ENCODE data around the gene FZD7.

The FZD7 gene

DNA sequence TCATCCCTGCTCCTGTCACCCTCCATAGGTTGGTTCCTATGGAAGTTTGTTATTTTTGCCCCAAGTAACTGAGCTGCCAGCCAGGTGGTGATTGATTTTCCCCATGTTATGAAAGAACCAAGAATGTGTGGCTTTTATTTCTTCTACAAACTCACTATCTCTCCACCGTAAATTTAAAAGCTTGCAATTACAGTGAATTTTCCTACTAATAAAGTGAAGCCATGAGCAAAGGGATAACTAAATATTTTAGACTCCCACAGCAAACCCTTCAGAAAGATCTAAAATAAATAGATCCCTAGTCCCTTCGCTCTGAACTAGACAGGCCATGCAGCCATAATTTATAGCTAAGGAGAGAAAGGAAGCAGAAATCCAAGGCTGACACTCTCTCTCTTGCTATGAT is 33.2 kb downstream of the FZD7 start:
- Histone ChIP-seq H3K4me3 (ENCODE audit: low read depth in 1 of 2, low read length in 2 of 2) (no peak overlapping the region), H3K4me2 (ENCODE audit: insufficient read depth, low read length) (no peak overlapping the region), H3K36me3 (ENCODE audit: insufficient read depth, low read length) (no peaks in the 10 kb centered on the region), H3K27ac (ENCODE audit: low read length) (no peak overlapping the region), H3K9me3 (ENCODE audit: insufficient read depth, low read length, severe bottlenecking) (no peaks in the 10 kb centered on the region), H3K9ac (ENCODE audit: low read depth, low read length) (no peak overlapping the region), H3K79me2 (ENCODE audit: insufficient read depth, low read length) (no peaks in the 10 kb centered on the region), H3K4me1 (ENCODE audit: insufficient read depth, low read length) (no peaks in the 10 kb centered on the region), H4K20me1 (ENCODE audit: insufficient read depth, low read length) (no peaks in the 10 kb centered on the region), H2AFZ (ENCODE audit: low read depth, low read length) (no peak overlapping the region), H3K27me3 (ENCODE audit: insufficient read depth, low read length, poor library complexity) (peaks cover 5% of the 10 kb centered on the region)
- ATAC-seq (ENCODE audit: insufficient read depth, low read depth) (no peak), DNase-seq (no peak)
- TF ChIP-seq EZH2 (IDR thresholded peaks at IDR 0.05; ENCODE audit: borderline replicate concordance, low read depth, low read length, severe bottlenecking): no peak
- TF ChIP-seq, protein P1, sequence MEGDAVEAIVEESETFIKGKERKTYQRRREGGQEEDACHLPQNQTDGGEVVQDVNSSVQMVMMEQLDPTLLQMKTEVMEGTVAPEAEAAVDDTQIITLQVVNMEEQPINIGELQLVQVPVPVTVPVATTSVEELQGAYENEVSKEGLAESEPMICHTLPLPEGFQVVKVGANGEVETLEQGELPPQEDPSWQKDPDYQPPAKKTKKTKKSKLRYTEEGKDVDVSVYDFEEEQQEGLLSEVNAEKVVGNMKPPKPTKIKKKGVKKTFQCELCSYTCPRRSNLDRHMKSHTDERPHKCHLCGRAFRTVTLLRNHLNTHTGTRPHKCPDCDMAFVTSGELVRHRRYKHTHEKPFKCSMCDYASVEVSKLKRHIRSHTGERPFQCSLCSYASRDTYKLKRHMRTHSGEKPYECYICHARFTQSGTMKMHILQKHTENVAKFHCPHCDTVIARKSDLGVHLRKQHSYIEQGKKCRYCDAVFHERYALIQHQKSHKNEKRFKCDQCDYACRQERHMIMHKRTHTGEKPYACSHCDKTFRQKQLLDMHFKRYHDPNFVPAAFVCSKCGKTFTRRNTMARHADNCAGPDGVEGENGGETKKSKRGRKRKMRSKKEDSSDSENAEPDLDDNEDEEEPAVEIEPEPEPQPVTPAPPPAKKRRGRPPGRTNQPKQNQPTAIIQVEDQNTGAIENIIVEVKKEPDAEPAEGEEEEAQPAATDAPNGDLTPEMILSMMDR (IDR thresholded peaks at IDR 0.05; ENCODE audit: borderline replicate concordance, extremely low read depth, low read length, poor library complexity, severe bottlenecking): no peak

GRCh38 chr2:202067589-202067988 is 33.9 kb downstream of the FZD7 start:
- Histone ChIP-seq H3K9me3 (ENCODE audit: insufficient read depth, low read length, severe bottlenecking) (no peaks in the 10 kb centered on the region), H2AFZ (ENCODE audit: low read depth, low read length) (no peak overlapping the region), H3K4me3 (ENCODE audit: low read depth in 1 of 2, low read length in 2 of 2) (no peak overlapping the region), H3K27ac (ENCODE audit: low read length) (no peak overlapping the region), H3K79me2 (ENCODE audit: insufficient read depth, low read length) (no peaks in the 10 kb centered on the region), H4K20me1 (ENCODE audit: insufficient read depth, low read length) (no peaks in the 10 kb centered on the region), H3K36me3 (ENCODE audit: insufficient read depth, low read length) (no peaks in the 10 kb centered on the region), H3K9ac (ENCODE audit: low read depth, low read length) (no peak overlapping the region), H3K4me2 (ENCODE audit: insufficient read depth, low read length) (no peak overlapping the region), H3K4me1 (ENCODE audit: insufficient read depth, low read length) (no peaks in the 10 kb centered on the region), H3K27me3 (ENCODE audit: insufficient read depth, low read length, poor library complexity) (peaks cover 5% of the 10 kb centered on the region)
- ATAC-seq (ENCODE audit: insufficient read depth, low read depth) (no peak), DNase-seq (no peak)
- TF ChIP-seq, protein P1 (IDR thresholded peaks at IDR 0.05; ENCODE audit: borderline replicate concordance, extremely low read depth, low read length, poor library complexity, severe bottlenecking): no peak
- no peak for TF ChIP-seq EZH2 (IDR thresholded peaks at IDR 0.05; ENCODE audit: borderline replicate concordance, low read depth, low read length, severe bottlenecking)

- ATAC-seq (ENCODE audit: insufficient read depth, low read depth) (no peak), DNase-seq (no peak)
- H3K4me2 ChIP-seq (ENCODE audit: insufficient read depth, low read length): no peak overlapping the region
- TF ChIP-seq, protein P1 (IDR thresholded peaks at IDR 0.05; ENCODE audit: borderline replicate concordance, extremely low read depth, low read length, poor library complexity, severe bottlenecking): no peak
- no peak for TF ChIP-seq EZH2 (IDR thresholded peaks at IDR 0.05; ENCODE audit: borderline replicate concordance, low read depth, low read length, severe bottlenecking)
- no peak overlapping the region for H2AFZ ChIP-seq (ENCODE audit: low read depth, low read length)
- no peak overlapping the region for H3K9ac ChIP-seq (ENCODE audit: low read depth, low read length)
- no peaks in the 10 kb centered on the region for H3K9me3 ChIP-seq (ENCODE audit: insufficient read depth, low read length, severe bottlenecking)
- no peaks in the 10 kb centered on the region for H3K4me1 ChIP-seq (ENCODE audit: insufficient read depth, low read length)
- no peaks in the 10 kb centered on the region for H3K36me3 ChIP-seq (ENCODE audit: insufficient read depth, low read length)
- H4K20me1 ChIP-seq (ENCODE audit: insufficient read depth, low read length): no peaks in the 10 kb centered on the region
- peaks cover 1% of the 10 kb centered on the region for H3K27me3 ChIP-seq (ENCODE audit: insufficient read depth, low read length, poor library complexity)
- no peak overlapping the region for H3K4me3 ChIP-seq (ENCODE audit: low read depth in 1 of 2, low read length in 2 of 2)
- no peaks in the 10 kb centered on the region for H3K79me2 ChIP-seq (ENCODE audit: insufficient read depth, low read length)
- H3K27ac ChIP-seq (ENCODE audit: low read length): no peak overlapping the region
Measured at GRCh38 chr2:202069170-202070067, 35.8 kb downstream of the FZD7 start.
